Upper lobe of left lung (tissue), 6 donors: ENCODE data around the gene OFD1. TPM values are rescaled to one million over a fixed set of nuclear protein-coding genes. Genes with fewer than 3 reads are reported as not detected.

ENCODE experiments used
- ATAC-seq, 2 donors: fragments of 200-7000 bp; cut with Tn5 transposase; one replicate each; pipeline ENCODE4 v1.9.1; 2022; ENCODE audit warnings: mild to moderate bottlenecking in 2 of 2, moderate library complexity in 2 of 2; ENCODE audit not compliant: low FRiP score in 2 of 2
- DNase-seq, 2 donors: peaks; one replicate each; pipeline ENCODE4 v3.0.0-alpha.2; 2019 to 2020
- H3K27ac ChIP-seq, 4 donors: fragments of 200-600 bp; sonication (generic); one replicate each; pipeline ENCODE4 v1.5.1; 2016 to 2019
- H3K27me3 ChIP-seq, 4 donors: fragments of 200-600 bp; sonication (generic); one replicate each; pipeline ENCODE4 v1.5.1; 2017 to 2019
- H3K36me3 ChIP-seq, 4 donors: fragments of 200-600 bp; sonication (generic); one replicate each; pipeline ENCODE4 v1.5.1; 2016 to 2019
- H3K4me1 ChIP-seq, 4 donors: fragments of 200-600 bp; sonication (generic); one replicate each; pipeline ENCODE4 v1.5.1; 2018 to 2019
- H3K4me3 ChIP-seq, 4 donors: fragments of 200-600 bp; sonication (generic); one replicate each; pipeline ENCODE4 v1.5.1; 2017 to 2019; ENCODE audit warnings: mild to moderate bottlenecking in 2 of 4, moderate library complexity in 1 of 4
- H3K9me3 ChIP-seq, 4 donors: fragments of 200-600 bp; sonication (generic); one replicate each; pipeline ENCODE4 v1.5.1; 2018 to 2019
- CTCF ChIP-seq, 6 experiments: fragments of 450-650 bp in 4 of 6; fragments of 200-600 bp in 2 of 6; sonication (generic) in 2 of 6; IDR thresholded peaks; one replicate each; pipeline ENCODE4 v1.5.1; 2016 to 2019; ENCODE audit warnings: antibody characterized with exemption in 6 of 6
- EP300 ChIP-seq, 4 donors: sonication (generic); formaldehyde crosslinking; IDR thresholded peaks; one replicate each; pipeline ENCODE4 v1.5.1; 2017; ENCODE audit warnings: antibody characterized with exemption in 4 of 4, control low read depth in 2 of 4
- POLR2A ChIP-seq, 4 donors: fragments of 450-650 bp; IDR thresholded peaks; one replicate each; pipeline ENCODE4 v1.5.1; 2016 to 2017; ENCODE audit warnings: antibody characterized with exemption in 4 of 4, mild to moderate bottlenecking in 2 of 4
- POLR2AphosphoS5 ChIP-seq, 2 donors: sonication (generic); formaldehyde crosslinking; IDR thresholded peaks; one replicate each; pipeline ENCODE4 v1.5.1; 2017; ENCODE audit warnings: antibody characterized with exemption in 2 of 2
- WGBS, 2 donors: methylation state at CpG; one replicate each; pipeline ENCODE4 v1.1.5; 2017 to 2018; 5-methylcytosine and 5-hydroxymethylcytosine counted together
- total RNA-seq, 6 donors: library from RNA; depleted of rRNA in 4 of 6; stranded (reverse); fragments of >200 nt in 4 of 6; gene quantifications; one replicate each; pipeline versions ENCODE4 v1.1.0 to v1.2.1, GENCODE V29; 2016 to 2021
- donor health status: DM: no; HTN: no; CAD: no; lungs with moderate emphysema.
- donor health status: DM: no; HTN: yes; CAD: no; lungs with severe emphysema.

Gene OFD1
- total RNA-seq, 6 donors from 2014 or later, result 19.2 to 98.5 (median 37.0) TPM

- no peak for DNase-seq
- peak overlapping the region in 2 of 4 donors; percentile 24 to 77 for H3K27ac ChIP-seq
- H3K9me3 ChIP-seq, result no peaks in the 10 kb centered on the region
- no peaks in the 10 kb centered on the region for H3K27me3 ChIP-seq
- peaks cover 5 to 25% (median 19%) of the 10 kb centered on the region in 4 donors for H3K4me1 ChIP-seq
- H3K36me3 ChIP-seq, result peaks cover 0 to 38% (median 13%) of the 10 kb centered on the region in 4 donors
- H3K4me3 ChIP-seq, result no peak overlapping the region
- no peak for ATAC-seq
- 56 to 80% methylated on average over 9 to 13 of the region's 13 CpGs for WGBS, 2 donors
- no peak for TF ChIP-seq POLR2A (IDR thresholded peaks at IDR 0.05)
- no peak for TF ChIP-seq POLR2AphosphoS5 (IDR thresholded peaks at IDR 0.05)
- TF ChIP-seq EP300 (IDR thresholded peaks at IDR 0.05), result no peak
- TF ChIP-seq CTCF (IDR thresholded peaks at IDR 0.05), result no peak
Observed at GRCh38 chrX:13760426-13760825, 25.9 kb downstream of the OFD1 start.

- peak overlapping the region in 1 of 4 donors; percentile 43 for H3K27ac ChIP-seq
- peaks cover 0 to 32% (median 10%) of the 10 kb centered on the region in 4 donors for H3K36me3 ChIP-seq
- no peak overlapping the region for H3K4me3 ChIP-seq
- peaks cover 5 to 25% (median 20%) of the 10 kb centered on the region in 4 donors for H3K4me1 ChIP-seq
- no peaks in the 10 kb centered on the region for H3K27me3 ChIP-seq
- TF ChIP-seq EP300 (IDR thresholded peaks at IDR 0.05) (no peak), CTCF (IDR thresholded peaks at IDR 0.05) (no peak), POLR2AphosphoS5 (IDR thresholded peaks at IDR 0.05) (no peak), POLR2A (IDR thresholded peaks at IDR 0.05) (no peak)
- DNase-seq (no peak), ATAC-seq (no peak)
- no peaks in the 10 kb centered on the region for H3K9me3 ChIP-seq
- 55 to 65% methylated on average over 7 of the region's 7 CpGs for WGBS, 2 donors
Observed at GRCh38 chrX:13761606-13762414, 27.3 kb downstream of the OFD1 start.

- DNase-seq (peak in 1 of 2 donors; percentile 45), ATAC-seq (no peak)
- H3K9me3 ChIP-seq, result no peaks in the 10 kb centered on the region
- WGBS, 2 donors, result 25 to 53% methylated on average over 5 to 8 of the region's 8 CpGs
- peaks cover 5 to 25% (median 20%) of the 10 kb centered on the region in 4 donors for H3K4me1 ChIP-seq
- H3K36me3 ChIP-seq, result peaks cover 0 to 35% (median 6%) of the 10 kb centered on the region in 4 donors
- H3K4me3 ChIP-seq, result peak overlapping the region in 1 of 4 donors; percentile 5
- no peaks in the 10 kb centered on the region for H3K27me3 ChIP-seq
- peak in 2 of 6 experiments; percentile 18 to 39 for TF ChIP-seq CTCF (IDR thresholded peaks at IDR 0.05)
- peak in 1 of 4 donors; percentile 51 for TF ChIP-seq EP300 (IDR thresholded peaks at IDR 0.05)
- peak in 1 of 2 donors; percentile 55 for TF ChIP-seq POLR2AphosphoS5 (IDR thresholded peaks at IDR 0.05)
- TF ChIP-seq POLR2A (IDR thresholded peaks at IDR 0.05), result no peak
- H3K27ac ChIP-seq, result peak overlapping the region; percentile 24 to 77 (median 48)
Observed at GRCh38 chrX:13763489-13763888, 28.9 kb downstream of the OFD1 start.

- Histone ChIP-seq H3K9me3 (no peaks in the 10 kb centered on the region), H3K4me3 (peak overlapping the region in 1 of 4 donors; percentile 5), H3K27ac (peak overlapping the region; percentile 24 to 77 (median 66)), H3K4me1 (peaks cover 5 to 25% (median 20%) of the 10 kb centered on the region in 4 donors), H3K27me3 (no peaks in the 10 kb centered on the region), H3K36me3 (peaks cover 0 to 38% (median 2%) of the 10 kb centered on the region in 4 donors)
- TF ChIP-seq POLR2A (IDR thresholded peaks at IDR 0.05), result no peak
- no peak for TF ChIP-seq CTCF (IDR thresholded peaks at IDR 0.05)
- TF ChIP-seq POLR2AphosphoS5 (IDR thresholded peaks at IDR 0.05), result no peak
- no peak for TF ChIP-seq EP300 (IDR thresholded peaks at IDR 0.05)
- 19 to 46% methylated on average over 6 to 7 of the region's 7 CpGs for WGBS, 2 donors
- DNase-seq (no peak), ATAC-seq (no peak)
Observed at GRCh38 chrX:13764281-13764680, 29.7 kb downstream of the OFD1 start.
